GM19467 (cell line): Measurements from ENCODE around the gene NKTR.
A peak's percentile ranks its signal among the peaks of the same experiment; 100 is the strongest.
"Not testable (repeated sequence)": the region's sequence is repeated elsewhere in the genome, so short reads cannot be mapped to it uniquely, and the experiment has no call there.

ENCODE experiments used
- ATAC-seq: cut with Tn5 transposase; IDR thresholded peaks from one replicate; pipeline ENCODE4 v1.9.1; 2021; ENCODE audit warnings: mild to moderate bottlenecking, moderate library complexity; ENCODE audit not compliant: unreplicated experiment

NKTR gene

DNA sequence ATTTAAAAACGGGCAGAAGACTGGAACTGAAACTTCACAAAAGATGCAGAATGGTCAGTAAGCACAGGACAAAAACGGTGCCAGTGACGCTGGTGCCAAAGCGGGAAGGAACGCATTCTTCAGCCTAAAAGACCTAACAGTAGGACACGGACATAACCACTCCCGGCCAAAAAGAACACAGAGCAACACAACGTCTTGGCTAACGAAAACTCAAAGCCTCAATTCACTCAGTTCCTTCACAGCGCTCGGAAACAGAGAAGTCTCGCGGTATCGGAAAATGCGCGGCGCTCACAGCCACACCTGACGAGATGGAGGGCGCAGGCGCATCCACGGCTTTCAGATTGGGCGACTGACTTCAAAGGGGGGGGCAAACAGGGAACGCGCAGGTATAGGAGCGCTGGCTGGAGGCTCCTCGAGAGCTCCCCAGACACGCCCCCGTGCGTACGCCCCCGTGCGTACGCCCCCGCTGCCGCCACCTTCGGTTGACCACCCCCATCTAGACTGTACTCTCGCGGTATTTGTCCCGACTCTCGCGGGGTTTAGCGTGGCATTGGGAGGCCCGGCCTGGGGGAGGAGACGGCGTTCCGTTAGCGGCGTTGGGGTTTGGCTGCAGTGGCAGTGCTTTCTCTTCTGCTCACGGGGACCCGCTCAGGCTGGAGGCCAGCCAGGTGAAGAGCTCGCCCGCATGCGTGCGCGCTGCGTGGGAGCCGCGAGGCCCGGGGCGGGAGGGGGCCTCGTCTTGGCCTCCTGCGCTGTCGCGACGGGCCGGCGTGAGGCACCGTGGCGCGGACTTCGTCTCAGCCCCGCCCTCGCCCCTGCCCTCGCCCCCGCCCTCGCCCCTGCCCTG, at the start of gene NKTR:
NKTR (plus strand) TSS at position 576 of the 847 bp plus-strand sequence. CDS start 321 bp downstream, outside the sequence.
- peak; percentile 82 for ATAC-seq

DNA sequence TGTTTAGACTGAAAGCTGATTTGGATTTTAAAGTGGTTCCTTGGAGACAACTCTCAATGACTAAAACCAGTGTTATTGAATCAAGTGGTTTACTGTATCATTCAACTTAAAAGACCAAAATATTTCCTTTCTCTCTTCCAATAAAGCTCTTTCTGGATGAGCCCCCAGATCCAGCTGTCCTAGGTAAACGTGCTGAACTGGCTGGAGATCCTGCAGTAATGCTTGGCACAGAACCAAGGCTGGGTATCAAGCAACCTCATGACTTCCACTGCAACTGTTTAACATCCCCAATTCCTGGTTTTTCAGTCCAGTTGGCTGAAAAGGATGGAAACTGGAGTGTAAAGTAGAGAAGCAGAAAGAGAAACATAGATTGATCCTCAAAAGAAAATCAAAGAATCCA, 47.7 kb upstream of the NKTR start:
- ATAC-seq: no peak

DNA sequence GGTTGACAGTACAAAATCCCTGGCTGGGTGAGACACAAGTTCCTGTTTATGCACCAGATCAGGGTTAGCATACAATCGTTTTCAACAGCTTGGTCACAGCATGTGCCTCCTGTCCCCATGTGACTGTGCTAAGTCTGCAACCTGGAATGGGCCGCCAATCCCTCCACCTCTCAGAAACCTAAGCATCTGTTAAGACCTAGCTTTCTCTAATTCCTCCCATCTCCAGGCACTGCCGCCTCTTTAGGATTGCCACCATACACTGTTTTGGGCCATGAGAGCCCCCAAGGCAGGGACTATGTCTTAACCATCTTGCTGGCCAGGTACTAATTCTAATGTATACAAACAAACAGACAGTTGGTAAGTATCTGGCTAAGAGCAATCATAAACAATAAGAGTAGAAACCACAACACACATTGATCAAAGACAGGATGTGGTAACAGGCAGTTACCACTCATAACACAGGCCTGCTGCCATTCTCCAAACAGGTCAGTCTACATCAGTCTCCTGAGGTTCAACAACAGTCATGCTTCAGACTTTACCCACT, 44.3 kb upstream of the NKTR start:
- ATAC-seq: peak; percentile 58

DNA sequence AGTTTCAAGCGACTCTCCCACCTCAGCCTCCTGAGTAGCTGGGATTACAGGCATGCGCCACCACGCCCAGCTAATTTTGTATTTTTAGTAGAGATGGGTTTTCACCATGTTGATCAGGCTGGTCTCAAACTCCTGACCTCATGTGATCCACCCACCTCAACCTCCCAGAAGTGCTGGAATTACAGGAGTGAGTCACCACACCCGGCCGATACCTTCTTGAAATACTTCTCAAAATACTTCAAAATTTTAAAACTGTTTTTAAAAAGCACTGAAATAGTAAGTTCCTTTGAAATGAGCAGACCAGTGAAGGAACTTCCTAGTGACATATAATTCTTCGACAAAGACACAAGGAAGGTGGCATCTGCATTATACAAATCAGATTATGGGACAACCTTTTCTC, 43.7 kb upstream of the NKTR start:
- ATAC-seq: not testable (repeated sequence)

DNA sequence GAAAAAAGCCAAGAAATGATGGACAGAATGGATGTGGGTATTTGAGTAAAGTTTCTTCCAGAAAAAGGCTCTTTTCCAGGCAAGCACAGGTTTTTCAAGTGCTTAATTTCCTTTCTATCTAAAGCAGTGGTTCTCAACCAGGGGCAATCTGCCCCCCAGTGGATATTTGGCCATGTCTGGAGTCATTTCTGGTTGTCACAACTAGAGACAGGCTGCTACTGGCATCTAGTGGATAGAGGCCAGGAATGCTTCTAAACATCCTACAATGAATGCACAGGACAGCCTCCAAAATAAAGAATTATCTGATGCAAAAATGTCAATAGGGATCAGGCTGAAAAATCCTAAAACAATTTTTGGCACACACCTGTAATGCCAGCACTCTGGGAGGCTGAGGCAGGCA, 42.6 kb upstream of the NKTR start:
- ATAC-seq: no peak

DNA sequence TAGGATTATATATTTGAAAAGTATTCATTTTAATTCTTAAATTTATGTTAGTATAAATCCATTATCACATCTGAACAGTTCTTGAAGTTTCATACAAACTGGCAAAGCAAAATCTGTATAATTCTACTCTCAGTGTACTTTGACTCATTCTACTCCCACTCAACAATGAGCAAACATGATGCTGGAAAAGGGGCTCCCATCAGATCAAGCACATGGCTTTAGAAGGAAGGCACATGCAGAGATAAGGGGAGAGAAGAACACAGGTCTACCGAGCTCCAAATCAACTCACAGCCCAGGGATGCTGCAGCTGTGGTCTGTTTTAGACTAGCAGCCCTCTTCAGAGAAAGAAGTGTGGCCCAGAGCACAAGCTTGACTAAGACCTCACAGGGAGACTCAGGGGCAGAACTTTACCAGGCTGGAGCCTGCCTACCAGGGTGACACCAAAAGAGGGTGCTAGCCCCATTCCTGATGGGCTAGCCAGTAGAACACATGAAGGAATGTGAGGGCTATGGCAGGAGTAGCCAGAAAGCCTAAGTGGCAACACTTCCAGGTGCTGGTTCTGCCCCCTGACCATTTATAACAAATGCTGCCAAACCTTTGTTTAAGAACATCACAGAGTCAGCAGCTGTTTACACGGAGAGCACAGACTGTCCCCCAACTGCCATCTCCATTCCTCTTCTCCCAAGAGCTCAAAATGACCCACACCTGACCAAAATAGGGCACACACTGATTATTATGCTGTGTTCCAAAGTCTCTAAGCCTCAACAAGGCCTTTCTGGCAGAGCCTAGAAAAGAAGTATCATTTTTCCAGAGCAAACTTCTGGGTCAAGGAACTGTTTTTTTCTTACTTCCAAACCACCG, 38.2 kb upstream of the NKTR start:
- no peak for ATAC-seq

DNA sequence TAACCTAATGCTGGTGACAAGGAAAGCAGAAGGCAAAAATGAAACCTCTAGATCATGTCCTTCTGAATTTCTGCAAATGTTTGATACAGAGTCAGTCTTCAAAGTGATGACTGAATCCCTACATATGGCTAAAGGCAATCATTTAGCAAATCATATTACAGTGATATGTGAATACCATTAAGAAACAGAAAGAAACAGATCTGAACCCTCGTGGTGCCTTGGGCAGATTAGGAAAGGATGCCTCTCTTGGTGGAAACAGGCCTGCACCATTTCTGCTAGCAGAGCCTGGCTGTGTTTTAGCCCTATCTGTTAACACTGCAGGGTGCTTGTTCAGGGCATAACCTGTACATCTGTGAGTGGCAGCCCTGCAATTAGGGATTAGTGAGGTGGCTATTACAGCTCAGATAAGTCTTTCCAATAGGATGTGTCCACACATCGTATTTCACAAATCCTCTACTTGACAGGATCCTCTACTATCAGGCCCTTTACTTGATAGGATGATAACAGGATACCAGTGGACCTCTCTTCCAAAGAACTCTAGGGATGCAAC, 30.8 kb upstream of the NKTR start:
- no peak for ATAC-seq

DNA sequence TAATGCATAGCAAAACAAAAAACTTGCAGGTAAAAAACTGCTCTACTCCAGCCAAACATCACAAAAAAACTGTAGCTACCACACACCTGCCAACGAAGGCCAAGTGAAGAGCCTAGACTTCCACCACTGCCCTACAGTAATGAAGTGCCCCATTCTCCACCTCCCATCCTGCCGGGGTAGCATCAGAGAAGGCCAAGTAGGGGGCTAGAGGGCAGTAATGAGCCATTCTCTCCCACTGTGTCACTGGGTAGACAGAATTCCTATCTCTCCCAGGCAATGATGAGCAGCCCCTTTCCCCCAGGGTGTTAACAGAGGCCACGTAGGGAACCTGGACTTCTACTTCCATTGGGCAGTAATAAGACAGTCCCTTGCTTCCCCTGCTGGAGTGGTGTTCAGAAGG, 28.2 kb upstream of the NKTR start:
- no peak for ATAC-seq

DNA sequence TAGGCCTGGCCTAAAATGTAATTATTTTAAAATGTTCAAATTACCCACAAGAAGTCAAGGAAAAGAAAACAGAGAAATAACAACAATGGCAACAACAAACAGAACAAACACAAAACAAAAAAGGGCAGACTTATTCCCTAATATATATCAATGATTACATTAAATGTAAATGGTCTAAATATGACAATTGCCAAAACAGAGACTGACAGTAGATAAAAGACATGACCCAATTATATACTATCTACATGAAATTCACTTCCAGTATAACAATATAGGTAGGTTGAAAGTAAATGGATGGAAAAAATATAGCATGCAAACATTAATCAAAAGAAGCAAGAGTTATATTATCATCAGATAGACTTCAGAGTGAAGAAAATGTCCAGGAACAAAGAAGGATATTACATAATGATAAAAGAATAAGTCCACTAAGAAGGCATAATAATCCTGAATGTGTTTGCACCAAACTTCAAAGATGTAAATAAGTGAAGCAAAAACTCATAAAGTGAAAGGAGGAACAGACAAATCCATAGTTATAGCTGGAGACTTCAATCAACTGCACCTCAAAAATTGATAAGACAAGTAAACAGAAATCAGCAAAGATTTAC, 25.2 kb upstream of the NKTR start:
- ATAC-seq: no peak

DNA sequence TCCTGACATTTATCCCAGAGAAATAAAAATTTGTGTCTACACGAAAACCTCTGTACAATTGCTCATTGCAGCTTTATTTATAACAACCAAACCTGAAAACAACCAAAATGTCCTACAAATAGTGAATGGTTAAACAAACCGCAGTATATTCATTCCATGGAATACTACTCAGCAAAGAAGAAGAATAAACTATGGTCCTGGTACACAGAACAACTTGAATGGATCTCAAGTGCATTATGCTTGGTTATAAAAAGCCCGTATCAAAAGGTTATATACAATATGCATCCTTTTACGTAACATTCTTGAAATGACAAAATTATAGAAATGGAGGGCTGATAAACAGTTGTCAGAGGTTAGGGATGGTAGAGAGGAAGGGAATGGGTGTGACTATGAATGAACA, 22.4 kb upstream of the NKTR start:
- no peak for ATAC-seq

DNA sequence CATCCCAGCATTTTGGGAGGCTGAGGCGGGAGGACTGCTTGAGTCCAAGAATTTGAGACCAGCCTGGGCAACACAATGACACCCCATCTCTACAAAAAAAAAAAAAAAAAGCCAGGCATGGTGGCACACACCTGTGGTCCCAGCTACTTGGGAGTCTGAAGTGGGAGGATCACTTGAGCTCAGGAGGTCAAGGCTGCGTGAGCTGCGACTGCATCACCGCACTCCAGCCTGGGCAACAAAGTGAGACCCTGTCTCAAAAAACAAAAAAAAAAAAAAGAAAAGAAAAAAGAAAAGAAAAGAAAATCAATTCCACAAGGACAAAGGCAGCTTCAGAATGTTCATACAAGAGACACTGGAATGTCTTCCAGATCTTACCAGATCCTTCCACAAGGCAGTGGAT, 21.1 kb upstream of the NKTR start:
- ATAC-seq: not testable (repeated sequence)

DNA sequence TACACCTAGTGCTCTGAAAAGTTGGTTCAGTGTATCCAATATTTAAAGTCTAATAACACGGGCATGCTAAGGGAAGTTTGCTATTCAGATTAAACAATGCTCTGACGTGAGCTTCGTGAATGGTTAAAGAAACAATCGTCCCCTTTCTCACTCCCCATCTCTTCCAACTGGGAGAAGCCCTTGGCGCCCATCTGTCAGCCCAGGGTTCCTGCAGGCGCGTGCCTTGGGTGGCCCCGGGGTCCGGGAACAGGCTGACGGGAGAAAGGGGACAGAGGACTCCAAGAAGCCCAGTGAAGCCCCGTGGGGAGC, 19.1 kb upstream of the NKTR start:
- no peak for ATAC-seq

DNA sequence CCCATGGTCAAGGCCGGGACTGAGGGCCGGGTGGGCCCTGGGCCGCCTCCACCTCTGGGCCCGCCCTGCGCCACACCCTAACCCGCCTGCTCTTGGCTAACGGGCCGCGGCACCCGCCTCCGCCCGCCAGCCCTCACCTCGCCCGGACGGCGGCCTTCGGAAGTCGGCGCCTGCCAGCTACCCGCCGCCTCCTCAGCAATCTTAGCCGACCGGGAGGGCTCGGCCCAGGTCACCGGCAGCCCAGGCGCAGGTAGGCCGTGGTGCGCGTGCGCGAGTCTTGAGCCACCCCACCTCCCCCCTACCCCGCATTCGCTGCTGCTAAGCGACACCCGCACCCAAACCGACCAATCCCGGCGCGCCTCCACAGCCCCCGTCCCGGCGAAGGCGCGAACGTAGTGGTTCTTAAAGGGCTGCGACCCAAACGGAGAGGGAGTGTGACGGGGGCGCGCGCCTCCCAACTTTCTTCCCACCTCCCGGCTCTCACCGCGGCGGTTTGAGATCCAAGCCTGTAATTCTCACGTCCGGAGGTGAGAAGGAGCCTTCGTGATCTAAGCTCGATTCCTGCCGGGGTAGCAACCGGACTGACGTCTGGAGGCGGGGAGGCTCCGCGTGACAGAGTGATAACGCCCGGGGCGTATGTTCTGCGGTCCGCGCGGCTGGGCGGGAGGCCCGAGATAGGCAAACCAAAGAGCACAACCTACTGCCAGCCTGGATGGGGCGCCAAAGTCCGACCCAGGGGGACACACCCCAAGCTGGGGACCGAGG, 18.6 kb upstream of the NKTR start, which contains the start of gene SEC22C:
SEC22C (minus strand) TSS at position 259 of the 765 bp plus-strand sequence. CDS start 12,921 bp downstream, outside the sequence.
- peak; percentile 90 for ATAC-seq

DNA sequence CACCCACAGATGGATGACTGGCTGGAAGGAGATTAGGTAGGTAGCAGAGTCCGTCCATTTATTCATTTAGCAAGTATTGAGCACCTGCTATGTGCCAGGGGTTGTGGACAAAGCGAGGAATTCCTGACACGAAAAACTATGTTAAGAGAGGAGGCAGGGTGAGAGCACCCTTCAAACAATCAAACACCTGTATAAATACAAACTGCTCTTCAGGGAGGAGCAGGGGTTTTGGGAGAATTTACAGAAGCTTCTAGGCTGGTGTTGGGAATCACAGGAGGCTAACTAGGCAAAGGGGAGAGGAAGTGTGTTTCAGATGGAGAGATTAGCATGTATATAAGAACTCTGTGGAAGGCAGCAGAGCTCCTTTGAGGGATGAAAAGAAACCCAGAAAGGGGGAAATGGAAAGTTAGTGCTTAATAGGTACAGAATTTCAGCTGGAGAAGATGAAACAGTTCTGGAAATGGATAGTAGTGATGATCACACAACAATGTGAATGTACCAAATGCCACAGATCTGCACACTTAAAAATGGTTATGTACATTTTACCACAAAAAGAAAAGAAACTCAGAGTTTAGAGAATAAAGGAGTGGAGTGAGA, 17.9 kb upstream of the NKTR start:
- no peak for ATAC-seq

DNA sequence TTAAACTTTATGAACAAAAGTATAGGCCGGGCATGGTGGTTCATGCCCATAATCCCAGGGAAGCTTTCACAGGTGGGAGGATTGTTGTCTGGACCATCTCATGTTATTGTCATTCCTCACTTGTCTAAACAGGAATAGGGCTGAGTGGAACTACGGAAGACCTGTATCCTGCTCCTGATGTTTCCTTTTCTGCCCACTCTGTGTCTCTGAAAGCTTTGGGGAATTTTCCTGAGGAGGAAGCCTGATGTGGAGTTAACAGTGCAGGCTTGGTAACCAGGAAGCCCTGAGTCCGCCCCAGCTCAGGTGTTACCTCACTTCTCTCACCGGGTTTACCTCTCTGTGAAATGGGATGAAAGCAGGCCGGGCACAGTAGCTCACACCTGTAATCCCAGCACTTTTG, 11.9 kb upstream of the NKTR start:
- no peak for ATAC-seq

DNA sequence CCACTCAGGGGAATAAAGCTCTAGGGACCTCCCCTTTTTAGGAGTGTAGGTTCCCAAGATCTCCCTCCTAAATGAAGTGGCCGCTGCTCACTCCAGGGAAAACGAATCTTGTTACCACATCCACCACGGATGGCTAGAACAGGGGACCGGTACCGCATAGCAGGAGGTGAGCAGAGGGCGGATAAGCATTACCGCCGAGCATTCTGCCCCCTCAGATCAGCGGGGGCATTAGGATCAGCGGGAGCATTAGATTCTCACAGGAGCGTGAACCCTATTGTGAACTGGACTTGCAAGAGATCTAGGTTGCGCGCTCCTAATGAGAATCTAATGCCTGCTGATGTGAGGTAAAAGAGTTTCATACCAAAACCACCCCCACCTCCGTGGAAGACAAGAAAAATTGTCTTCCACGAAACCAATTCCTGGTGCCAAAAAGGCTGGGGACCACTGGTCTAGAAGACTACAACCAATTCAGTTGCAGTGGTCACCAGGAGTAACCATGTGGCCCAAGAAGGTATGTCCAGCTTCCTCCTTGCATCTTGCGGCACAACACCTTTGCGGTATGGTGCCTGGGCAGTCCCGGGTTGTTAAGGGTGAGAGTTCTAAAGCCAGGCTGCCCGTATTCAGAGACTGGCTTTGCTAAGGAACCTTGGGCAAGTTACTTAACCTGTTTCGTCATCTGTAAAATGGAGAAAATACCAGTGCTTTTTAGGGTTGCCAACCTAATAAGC, 10.9 kb upstream of the NKTR start:
- ATAC-seq: no peak

DNA sequence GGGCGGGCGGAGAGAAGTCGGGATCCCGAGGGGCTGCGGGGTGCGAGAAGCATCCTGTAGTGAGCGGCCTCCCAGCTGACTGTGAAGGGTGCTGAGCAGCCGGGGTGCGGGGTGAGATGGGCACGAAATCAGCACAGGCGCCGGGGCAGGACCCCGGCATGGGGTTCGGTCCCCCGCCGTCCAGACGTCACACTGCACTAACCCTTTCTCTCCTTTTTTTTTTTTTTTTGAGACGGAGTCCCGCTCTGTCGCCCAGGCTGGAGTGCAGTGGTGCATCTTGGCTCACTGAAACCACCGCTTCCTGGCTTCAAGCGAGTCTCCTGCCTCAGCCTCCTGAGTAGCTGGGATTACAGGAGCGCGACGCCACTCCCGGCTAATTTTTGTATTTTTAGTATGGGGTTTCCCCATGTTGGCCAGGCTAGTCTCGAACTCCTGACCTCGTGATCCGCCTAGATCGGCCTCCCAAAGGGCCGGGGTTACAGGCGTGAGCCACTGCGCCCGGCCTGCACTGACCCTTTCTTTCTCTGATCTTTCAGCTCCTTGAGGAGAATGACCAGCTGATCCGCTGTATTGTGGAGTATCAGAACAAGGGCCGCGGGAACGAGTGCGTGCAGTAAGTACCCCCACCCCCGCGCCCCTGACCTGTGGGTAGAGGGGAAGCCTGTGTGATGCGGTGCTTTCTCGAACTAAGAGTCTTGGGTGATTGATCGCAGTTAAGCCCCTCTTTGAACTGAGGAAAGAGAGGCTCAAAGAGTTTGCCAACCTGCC, 9.3 kb upstream of the NKTR start:
- no peak for ATAC-seq

DNA sequence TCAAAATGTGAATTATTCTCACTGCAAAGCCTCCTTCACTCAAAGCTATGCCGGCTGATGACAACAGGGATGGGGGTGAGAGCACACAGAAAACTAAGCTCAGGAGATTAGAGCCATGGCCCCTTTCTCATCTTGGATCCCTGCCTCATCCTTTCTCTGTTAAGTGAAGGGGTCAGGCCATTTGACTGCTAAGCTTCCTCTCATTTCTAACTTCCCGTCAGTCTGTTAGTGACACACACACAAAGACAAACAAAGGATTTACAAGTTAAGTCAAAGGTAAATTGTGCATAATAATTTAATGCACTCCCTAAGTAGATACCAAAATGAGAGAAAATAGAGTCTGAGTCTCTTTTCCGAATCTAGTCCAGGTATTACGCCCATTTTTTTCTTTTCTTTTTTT, 8.7 kb upstream of the NKTR start:
- no peak for ATAC-seq

DNA sequence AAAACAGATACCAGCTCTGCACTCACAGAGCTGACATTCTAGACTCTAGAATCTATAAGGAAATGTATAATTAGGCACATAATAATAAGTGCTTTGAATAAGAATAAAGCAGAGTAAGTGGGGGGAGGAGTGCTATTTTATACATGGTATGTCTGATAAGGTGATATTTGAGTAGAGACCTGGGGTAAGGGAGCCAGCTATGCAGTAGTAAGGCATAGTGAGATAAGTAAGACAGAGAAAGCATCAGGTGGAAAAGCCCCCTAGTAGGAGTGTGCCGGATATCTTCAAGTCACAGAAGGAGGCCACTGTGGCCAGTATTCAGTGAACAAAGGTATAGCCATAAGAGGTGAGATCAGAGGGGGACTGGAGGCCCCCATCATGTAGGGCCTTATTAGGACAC, 6.9 kb upstream of the NKTR start:
- no peak for ATAC-seq
